Lower lobe of right lung (tissue), 2 donors: Measurements from ENCODE around the gene GUCY2F. TPM values are rescaled to one million over a fixed set of nuclear protein-coding genes. Genes with fewer than 3 reads are reported as not detected.

Experiments used
- ATAC-seq, 2 donors: fragments of 200-7000 bp; cut with Tn5 transposase; one replicate each; pipeline ENCODE4 v1.9.1; 2020 to 2022; ENCODE audit warnings: mild to moderate bottlenecking in 2 of 2, moderate library complexity in 2 of 2
- DNase-seq: peaks from one replicate; pipeline ENCODE4 v3.0.0-alpha.2; 2020
- H3K27ac ChIP-seq: fragments of 200-600 bp; one replicate; pipeline ENCODE4 v1.8.0; 2022
- H3K27me3 ChIP-seq: fragments of 200-600 bp; one replicate; pipeline ENCODE4 v1.8.0; 2022; ENCODE audit warnings: low read depth
- H3K36me3 ChIP-seq: fragments of 200-600 bp; one replicate; pipeline ENCODE4 v1.8.0; 2022; ENCODE audit warnings: mild to moderate bottlenecking
- H3K4me1 ChIP-seq: fragments of 200-600 bp; one replicate; pipeline ENCODE4 v1.8.0; 2022
- H3K4me3 ChIP-seq: fragments of 200-600 bp; one replicate; pipeline ENCODE4 v1.8.0; 2022; ENCODE audit warnings: mild to moderate bottlenecking
- H3K9me3 ChIP-seq: fragments of 200-600 bp; one replicate; pipeline ENCODE4 v1.8.0; 2022
- CTCF ChIP-seq: fragments of 200-600 bp; IDR thresholded peaks from one replicate; pipeline ENCODE4 v1.8.0; 2022; ENCODE audit warnings: antibody characterized with exemption, mild to moderate bottlenecking
- intact Hi-C: fragments of 100-400 bp; cut with DNase I; formaldehyde crosslinking; loops from one replicate; pipeline ENCODE4 v1.11.0; 2022
- total RNA-seq: library from RNA; stranded (reverse); fragmentation: NEBNext Ultra II Directional; extraction: Animal tissue kit (Norgen Biotek cat#: 25700); gene quantifications from one replicate; pipeline ENCODE4 v1.2.1, GENCODE V29; 2021
- donor health status: DM: no; HTN: yes; CAD: no; lungs with severe emphysema.

Gene GUCY2F
- total RNA-seq, 1 donor from 2014 or later = 0.18 TPM

GRCh38 chrX:109378281-109378680 is 103.6 kb downstream of the GUCY2F start:
- no peak for ATAC-seq
- Histone ChIP-seq H3K9me3 (no peaks in the 10 kb centered on the region), H3K36me3 (no peaks in the 10 kb centered on the region), H3K27ac (no peak overlapping the region), H3K4me3 (no peak overlapping the region), H3K27me3 (no peaks in the 10 kb centered on the region), H3K4me1 (no peaks in the 10 kb centered on the region)
- no peak for TF ChIP-seq CTCF
- intact Hi-C loops = no loop called here
- no peak for DNase-seq

GRCh38 chrX:109374262-109374960 is 107.5 kb downstream of the GUCY2F start:
- Histone ChIP-seq H3K4me3 (no peak overlapping the region), H3K9me3 (no peaks in the 10 kb centered on the region), H3K27ac (no peak overlapping the region), H3K27me3 (no peaks in the 10 kb centered on the region), H3K4me1 (no peaks in the 10 kb centered on the region), H3K36me3 (no peaks in the 10 kb centered on the region)
- TF ChIP-seq CTCF = no peak
- ATAC-seq = no peak
- intact Hi-C loops = no loop called here
- no peak for DNase-seq

DNA sequence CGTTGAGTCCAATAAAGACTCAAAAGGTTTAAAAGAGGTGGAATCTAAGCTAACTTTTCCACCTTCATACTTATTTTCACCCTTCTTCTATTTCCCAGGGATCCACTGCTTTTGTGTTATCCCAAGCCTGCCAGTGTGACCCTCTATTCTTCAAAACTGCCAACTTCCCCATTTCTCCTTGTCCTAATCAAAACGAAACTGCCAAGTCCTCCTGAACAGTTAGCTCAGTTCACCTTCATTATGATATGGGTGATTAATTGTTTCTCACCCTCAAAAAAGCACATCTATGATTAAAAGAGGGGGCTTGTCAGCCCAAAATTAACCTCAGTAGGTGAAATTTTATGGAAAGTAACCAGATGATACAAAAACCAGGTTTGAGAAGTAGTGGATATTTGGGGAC is 108.4 kb downstream of the GUCY2F start:
- Histone ChIP-seq H3K4me3 (no peak overlapping the region), H3K27ac (no peak overlapping the region), H3K27me3 (no peaks in the 10 kb centered on the region), H3K4me1 (no peaks in the 10 kb centered on the region), H3K9me3 (no peaks in the 10 kb centered on the region), H3K36me3 (no peaks in the 10 kb centered on the region)
- ATAC-seq = no peak
- no peak for DNase-seq
- no peak for TF ChIP-seq CTCF
- intact Hi-C loops = no loop called here

GRCh38 chrX:109372716-109373115 is 109.2 kb downstream of the GUCY2F start:
- H3K36me3 ChIP-seq = no peaks in the 10 kb centered on the region
- no peaks in the 10 kb centered on the region for H3K4me1 ChIP-seq
- H3K9me3 ChIP-seq = no peaks in the 10 kb centered on the region
- no peak overlapping the region for H3K4me3 ChIP-seq
- H3K27me3 ChIP-seq = no peaks in the 10 kb centered on the region
- intact Hi-C loops = no loop called here
- no peak overlapping the region for H3K27ac ChIP-seq
- no peak for TF ChIP-seq CTCF
- ATAC-seq = no peak
- DNase-seq = no peak

GRCh38 chrX:109372291-109372690 is 109.6 kb downstream of the GUCY2F start:
- intact Hi-C loops = no loop called here
- H3K4me1 ChIP-seq = no peaks in the 10 kb centered on the region
- H3K27ac ChIP-seq = no peak overlapping the region
- no peak for TF ChIP-seq CTCF
- H3K9me3 ChIP-seq = no peaks in the 10 kb centered on the region
- H3K4me3 ChIP-seq = no peak overlapping the region
- DNase-seq = no peak
- H3K36me3 ChIP-seq = no peaks in the 10 kb centered on the region
- ATAC-seq = no peak
- H3K27me3 ChIP-seq = no peaks in the 10 kb centered on the region
